HG03097 (cell line): ENCODE data around the gene CATSPER4.
A peak's percentile ranks its signal among the peaks of the same experiment; 100 is the strongest.
"Not testable (repeated sequence)": the region's sequence is repeated elsewhere in the genome, so short reads cannot be mapped to it uniquely, and the experiment has no call there.

Experiments
- ATAC-seq: cut with Tn5 transposase; IDR thresholded peaks from one replicate; pipeline ENCODE4 v1.9.1; 2021; ENCODE audit not compliant: unreplicated experiment, low FRiP score

The CATSPER4 gene

DNA sequence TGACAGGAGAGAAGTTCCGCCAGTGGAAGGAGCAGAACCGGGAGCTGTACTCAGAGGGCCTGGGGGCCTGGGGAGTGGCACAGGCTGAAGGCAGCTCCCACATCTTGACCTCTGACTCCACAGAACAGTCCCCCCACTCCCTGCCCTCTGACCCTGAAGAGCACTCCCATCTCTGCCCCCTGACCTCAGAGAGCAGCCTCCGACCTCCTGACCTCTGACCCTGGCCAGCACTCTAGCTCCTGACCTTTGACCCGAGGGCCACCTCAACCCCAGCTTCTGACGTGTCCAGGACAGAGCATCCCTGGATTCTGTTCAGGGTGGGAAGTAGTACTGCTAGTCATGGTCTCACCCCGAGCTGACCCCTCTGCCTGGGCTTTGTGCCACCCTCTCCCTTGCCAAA lies 1.1 kb upstream of the CATSPER4 start:
- no peak for ATAC-seq

DNA sequence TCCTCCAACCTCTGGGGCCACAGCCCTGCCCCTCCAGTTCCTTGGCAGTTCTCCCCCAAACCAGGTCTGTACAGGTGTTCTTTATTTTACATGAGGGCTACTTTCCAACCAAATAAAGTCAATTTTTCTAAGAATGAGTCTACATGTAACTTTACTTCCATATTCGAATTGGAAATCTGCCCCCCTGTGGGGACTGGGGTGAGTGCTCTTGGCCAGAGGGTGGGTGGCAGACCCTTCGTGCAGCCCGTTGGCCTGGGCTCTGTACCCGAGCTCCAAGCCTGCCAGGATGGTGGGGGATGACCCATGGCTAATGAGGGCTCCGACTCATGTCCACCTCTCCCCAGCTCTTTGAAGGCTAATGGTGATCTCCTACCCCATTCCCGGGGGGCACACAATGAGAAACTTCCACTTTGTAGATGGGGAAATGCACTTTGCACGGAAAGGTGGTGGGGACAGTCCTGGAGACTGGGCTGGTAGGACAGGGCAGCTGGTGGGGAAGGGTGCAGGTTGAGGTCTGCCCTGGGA lies 589 bp upstream of the CATSPER4 start:
- ATAC-seq = no peak

DNA sequence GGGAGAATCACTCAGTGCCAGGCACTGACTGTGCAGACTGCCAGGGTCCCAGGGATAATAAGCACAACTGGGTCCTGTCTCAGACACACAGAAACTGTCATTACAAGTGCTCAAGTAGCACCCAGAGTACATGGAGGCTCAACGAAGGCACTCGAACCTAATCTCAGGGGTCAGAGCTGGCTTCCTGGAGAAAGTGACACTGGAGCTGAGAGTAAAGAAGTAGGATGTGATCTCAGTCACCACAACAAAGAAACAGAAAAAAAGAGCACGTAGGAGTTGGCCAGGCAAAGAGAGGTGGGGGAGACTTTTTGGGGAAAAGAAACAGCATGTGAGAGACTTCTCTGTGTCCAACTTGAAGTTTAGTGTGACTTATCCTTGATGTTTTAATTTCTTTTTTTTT lies 1.3 kb downstream of the CATSPER4 start:
- no peak for ATAC-seq

DNA sequence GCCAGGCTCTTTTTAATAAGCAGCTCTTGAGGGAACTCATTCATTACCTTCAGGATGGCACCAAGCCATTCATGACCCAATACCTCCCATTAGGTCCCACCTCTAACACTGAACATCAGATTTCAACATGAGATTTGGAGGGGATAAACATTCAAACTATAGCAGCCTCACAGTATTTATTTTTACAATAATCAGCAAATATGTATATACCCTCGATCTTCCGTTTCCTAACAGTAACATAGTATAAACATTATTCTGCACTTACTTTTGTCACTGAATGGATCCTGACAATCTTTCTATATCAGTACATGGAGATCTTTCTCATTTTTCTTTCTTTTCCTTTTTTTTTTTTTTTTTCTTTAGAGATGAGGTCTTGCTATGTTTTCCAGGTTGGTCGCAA lies 5.4 kb downstream of the CATSPER4 start:
- ATAC-seq = no peak

DNA sequence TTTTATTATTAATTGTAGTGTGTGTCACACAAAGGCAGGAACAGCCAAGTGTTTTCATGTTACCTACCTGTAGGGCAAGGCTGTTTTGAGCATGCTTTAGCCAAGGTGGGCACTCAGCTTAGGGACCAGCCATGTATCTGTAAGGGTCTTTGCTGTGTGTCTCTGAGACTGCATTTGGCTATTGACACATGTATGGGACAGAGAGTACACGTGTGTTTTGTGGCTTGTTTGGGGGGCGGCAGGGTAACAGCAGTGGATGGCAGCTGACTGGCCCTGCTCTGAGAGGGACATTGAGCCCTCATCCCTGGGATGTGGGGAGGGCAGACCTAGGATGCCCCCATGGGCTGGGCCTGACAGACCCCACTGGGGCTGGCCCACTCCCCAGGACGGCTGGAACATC lies 6.9 kb downstream of the CATSPER4 start:
- ATAC-seq = no peak

DNA sequence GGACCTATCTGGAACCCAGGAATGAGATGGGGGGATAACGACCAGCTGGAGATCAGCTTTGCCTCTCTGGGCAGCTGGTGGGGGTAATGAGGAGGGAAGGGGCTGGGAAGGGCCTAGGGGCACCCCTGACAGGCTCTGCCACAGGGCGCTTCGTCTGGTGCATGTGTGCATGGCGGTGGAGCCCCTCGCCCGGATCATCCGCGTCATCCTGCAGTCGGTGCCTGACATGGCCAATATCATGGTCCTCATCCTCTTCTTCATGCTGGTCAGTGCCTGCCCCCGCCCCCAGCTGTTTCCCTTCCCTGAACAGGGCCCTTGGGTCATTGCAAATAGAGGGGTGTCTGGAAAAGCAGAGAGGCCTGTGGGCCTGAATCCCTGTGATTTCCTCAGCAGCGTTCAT lies 7.4 kb downstream of the CATSPER4 start:
- no peak for ATAC-seq

DNA sequence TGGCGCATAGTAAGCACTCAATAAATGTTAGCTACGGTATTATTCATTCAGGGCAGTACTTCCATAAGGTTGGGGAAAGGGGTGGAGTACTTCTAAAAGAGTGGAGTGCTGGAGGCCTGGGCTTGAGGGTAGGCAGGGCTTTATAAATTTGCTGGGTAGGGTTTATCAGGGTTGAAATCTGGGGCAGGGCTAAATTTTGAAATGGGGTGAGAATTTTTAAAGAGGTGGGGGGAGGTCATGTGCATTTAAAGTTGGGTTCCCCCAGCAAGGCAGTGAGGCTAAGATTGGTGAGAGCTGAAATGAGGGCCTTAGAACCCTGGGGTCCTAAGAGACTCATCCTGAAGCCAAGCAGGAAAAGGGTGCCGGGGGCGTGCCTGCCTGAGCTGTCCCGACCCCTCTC lies 10.0 kb downstream of the CATSPER4 start:
- no peak for ATAC-seq

DNA sequence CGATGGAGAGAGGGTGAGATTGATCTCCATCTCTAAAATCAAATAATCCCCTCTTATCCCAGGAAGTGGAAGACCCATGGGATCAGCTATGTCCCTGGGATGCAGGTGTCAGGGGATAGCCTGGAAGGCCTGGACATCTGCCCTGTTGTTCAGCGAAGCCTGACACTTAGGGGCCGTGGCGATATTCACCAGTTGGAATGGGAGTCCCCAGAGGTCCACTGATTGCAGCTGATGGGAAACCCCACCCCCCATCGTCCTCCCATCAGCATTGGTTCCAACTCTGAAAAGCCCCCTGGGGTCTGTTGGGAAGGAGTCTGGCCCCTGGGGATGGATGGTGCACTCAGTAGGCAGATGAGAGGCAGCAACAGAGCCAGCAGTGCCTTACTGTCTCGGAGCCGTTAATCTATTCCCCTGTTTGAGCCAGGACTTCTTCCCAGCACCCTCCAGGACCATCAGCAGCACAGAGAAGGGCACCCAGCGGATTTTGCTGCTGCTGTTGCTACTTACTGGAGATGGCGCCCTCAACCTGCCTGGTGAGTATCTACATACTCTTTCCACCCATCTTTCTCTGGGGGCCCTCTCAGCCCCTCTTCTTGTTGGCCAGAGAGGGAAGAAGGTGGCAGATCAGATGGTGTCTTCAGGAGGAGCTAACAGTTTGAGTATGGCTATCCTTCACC lies 13.4 kb downstream of the CATSPER4 start:
- no peak for ATAC-seq

DNA sequence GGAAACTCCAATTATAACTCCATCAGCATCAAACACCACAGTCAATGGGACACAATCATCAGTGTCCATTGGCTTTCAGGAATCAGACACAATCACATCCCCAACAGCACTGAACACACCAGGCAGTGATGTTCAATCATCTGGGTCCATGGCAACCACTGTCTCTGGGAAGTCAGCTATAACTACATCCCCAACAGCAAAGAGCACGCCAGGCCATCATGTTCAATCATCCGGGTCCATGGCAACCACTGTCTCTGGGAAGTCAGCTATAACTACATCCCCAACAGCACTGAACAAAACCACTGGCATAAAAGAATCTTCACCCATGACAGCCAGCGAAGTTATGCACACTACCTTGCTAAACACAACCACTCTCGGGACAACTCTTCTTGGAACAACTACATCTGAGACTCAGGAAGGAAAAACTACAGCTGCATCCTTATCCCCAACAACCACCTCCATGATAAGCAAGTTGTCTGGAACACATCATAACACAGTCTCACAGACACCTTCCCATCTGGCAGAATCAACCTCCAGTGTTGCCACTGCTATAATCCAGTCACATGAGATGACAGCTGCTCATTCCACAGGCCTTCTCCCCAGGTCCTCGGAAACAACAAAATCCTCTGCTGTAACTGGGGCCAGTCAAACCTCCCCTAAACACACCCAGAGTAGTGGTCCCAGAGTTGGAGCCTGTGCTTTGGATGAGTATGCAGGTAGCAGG lies 19.9 kb downstream of the CATSPER4 start:
- ATAC-seq = no peak

DNA sequence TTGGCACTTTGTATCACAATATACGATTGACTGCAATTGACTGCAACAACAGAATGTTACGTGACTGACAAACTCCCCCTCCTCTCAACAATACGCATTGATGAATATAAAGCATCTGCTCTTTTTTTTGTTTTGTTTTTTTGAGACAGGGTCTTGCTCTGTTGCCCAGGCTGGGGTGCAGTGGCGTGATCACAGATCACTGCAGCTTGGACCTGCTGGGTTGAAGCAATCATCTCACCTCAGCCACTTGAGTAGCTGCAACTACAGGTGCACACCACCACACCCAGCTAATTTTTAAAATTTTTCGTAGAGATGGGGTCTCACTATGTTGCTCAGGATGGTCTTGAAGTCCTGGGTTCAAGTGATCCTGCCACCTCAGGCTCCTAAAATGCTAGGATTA lies 22.3 kb downstream of the CATSPER4 start:
- ATAC-seq = no peak

DNA sequence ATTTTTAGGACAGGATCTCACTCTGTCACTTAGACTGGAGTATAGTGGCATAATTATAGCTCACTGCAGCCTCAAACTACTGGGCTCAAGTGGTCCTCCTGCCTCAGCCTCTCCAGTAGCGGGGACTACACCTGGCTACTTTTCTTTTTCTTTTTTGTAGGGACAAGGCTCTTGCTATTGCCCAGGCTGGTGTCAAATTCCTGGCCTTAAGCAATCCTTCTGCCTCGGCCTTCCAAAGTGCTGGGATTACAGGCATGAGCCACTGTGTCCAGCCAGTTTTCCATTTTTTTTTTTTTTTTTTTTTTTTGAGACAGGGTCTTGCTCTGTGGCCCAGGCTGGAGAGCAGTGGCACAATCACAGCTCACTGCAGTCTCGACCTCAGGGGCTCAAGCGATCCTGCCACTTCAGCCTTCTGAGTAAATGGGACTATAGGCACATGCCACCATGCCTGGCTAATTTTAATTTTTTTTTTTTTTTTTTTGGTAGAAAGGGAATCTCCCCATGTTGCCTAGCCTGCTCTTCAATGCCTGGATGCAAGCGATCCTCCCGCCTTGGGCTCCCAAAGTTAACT lies 23.0 kb downstream of the CATSPER4 start:
- no peak for ATAC-seq

DNA sequence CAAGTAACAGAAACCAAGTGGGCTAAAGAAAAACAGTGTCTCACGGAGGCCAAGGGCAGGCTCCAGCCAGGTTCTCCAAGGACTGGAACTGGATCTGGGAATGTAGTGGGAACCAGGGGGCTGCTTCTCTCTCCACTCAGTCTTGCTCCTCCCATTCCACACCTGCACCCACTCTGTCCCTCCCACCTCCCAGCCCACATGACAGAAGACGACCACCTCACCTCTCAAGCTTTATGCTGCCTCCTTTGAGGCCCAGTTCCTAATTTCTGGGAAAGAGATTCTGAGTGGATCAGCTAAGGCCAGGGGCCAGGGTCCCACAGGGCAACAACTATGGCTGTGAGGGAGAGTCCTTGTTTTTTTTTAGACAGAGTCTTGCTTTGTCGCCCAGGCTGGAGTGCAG lies 24.8 kb downstream of the CATSPER4 start:
- ATAC-seq = no peak

DNA sequence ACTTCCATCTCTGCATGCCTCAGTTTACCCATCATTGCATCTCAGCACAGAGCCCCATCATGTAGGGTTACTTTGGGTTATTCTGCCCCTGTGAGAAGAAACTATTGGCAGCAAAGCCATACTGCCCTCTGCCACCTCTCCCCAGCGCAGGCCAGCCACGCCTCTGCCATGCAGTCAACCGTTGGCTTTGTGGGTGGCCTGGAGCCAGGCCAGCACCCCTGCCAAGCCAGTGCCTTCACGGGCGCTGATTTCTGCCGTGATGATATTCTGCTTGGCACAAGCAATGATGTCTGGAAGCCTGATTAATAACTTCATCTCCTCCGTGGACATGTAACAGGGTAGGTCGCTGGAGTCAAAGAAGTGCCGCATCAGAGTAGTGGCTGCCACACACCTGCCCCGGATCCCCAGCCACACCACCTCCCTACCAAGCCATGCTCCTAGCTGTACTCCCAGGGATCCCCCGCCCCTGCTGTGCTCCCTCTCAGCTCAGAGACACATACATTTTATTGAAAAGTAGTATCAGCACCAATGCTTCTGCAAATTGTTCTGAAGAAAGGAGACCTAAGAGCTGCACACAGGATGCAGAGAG lies 28.6 kb downstream of the CATSPER4 start:
- ATAC-seq = no peak

DNA sequence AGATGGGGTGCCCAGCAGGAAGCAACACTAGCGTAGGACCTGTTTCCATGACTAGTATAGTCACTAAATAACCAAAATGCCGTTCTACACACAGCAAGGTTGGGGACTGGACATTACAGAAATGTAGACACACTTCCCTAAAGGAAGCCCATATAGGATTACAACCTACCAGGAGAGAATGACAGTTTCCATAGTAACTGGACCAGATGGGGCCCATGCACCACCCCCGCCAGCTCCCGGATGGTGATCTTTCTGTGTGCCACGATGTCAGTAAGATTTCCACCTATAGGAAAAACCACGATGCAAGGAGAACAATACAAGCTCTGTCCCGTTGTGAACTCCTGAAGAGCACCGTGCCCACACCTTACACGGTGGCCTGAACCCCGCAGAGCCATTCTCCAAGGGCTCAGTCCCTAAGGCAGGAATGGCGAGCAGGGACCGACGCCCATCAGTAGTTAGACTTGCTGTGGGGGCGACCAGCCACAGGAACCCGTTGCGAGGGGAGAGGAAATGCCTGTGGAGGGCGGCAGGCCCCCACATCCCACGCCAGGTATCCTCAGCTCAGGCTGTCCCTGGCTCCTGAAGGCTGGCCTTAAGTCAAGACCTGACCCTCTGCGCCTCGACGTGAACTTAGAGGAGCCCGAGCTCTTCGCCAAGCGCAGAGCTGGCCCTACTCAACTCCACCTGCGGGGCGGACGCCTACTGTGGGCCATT lies 30.0 kb downstream of the CATSPER4 start:
- ATAC-seq = no peak

DNA sequence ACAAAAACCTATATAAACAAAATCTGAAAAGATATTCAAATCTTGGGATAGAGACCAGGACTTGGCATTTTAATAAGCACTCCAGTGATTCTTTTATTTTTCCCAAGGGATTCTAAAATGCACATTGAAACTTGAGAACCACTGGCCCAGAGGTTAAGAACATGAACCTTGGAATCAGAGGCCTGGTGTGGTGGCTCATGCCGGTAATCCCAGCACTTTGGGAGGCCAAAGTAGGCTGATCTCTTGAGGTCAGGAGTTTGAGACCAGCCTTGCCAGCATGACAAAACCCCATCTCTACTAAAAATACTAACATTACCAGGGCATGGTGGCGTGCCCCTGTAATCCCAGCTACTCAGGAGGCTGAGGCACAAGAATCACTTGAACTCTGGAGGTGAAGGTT lies 30.7 kb downstream of the CATSPER4 start:
- ATAC-seq = no peak

DNA sequence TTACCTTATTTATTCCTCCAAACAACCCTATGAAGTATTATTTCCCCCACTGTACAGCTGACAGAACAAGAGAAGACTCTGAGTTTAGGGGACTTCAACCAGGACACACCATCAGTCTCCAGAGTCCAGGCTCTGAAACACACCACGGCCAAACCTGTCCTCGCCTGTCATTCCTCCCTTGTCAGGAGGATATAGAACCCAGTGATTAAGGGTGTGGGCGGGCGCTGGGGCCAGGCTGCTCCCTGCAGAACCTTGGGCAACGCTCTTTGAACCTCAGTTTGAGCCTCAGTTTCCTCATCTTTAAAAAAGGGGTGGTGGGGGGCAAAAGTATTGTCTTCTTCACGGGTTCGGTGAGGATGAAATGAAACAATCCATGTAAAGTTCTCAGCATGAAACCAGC lies 34.2 kb downstream of the CATSPER4 start:
- no peak for ATAC-seq

DNA sequence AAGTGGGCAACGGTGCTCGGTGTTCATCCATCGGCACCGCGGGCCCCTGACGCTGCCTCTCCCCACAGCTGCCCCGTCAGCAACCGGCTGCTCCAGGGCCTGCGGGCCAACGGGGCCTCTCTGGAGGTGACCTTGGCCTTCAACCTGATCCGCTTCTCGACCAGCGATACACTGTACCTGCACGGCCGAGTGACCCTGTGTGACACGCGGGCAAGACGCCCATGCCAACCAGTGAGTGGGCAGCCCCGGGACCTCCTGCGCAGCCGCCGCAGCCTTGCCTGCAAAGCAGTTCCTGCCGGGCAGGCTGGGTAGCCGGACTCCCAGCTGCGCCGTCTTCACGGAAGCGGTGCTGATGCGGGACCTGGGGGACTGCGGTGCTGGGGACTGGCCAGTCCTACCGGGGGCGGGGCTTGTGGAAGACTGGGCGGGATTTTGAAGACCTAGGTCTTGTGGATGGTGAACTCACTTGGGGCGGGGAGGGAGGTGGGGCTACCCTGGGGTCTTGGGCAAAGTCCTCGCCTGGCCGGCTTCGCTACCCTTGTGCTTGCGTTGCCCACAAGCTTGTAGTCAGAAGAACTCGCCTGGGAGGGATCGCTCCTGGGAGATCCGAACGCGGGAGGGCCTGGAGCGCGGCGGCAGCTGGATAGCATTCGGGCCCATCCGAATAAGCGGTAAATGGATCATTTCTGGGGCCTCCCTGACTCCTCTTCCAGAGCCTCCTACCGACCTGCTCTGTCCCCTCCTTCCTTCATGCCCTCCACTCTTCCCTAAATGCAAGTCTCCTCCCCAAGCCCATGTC lies 34.8 kb downstream of the CATSPER4 start:
- ATAC-seq = no peak

DNA sequence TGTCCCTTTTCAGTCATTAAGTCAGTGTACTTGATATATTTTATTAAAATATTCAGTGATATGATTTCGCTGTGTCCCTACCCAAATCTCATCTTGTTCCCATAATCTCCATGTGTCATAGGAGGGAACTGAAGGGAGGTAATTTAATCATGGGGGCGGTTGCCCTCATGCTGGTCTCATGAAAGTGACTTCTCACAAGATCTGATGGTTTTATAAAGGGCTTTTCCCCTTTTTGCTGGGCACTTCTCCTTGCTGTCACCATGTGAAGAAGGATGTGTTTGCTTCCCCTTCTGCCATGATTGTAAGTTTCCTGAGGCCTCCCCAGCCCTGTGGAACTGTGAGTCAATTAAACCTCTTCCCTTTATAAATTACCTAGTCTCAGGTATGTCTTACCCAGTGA lies 40.3 kb downstream of the CATSPER4 start:
- not testable (repeated sequence) for ATAC-seq

DNA sequence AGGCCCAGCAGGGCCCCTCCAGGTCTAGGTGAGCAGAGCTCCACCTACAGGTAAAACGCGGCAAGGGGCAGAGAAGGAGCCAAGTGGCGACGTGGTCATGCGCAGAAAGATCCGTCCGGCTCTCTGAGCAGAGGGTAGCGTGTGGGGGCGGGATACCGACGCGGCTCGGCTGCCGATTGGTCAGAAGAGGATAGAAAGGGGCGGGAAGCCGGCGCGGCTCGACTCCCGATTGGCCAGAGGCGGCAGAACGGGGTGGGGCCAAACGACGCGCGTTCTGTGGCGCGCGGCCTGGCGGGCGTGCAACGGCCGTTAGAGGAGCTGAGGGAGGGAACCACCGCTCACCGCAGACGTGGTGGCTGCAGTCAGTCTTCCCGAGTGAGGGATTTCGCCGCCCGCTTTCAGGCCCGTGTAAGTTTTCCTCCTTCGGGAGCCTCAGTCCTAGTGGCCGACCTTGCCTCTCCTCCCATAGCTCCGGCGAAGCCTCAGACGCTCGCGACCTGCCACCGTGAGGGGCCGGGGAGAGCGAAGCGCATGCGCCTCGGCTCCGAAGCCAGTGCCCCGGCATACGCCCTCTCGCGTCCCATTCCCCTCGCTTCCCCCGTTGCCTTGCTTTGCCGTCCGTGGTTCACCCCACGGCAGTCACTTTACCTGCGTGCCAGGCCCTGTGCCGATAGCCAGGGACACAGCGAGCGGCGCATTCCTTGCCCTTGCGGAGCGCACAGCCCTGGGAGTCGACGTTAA lies 43.7 kb downstream of the CATSPER4 start, which contains the start of gene CEP85:
Gene CEP85, plus strand, starts transcription at position 298 of the 741 bp plus-strand sequence. CDS start 5,584 bp downstream, outside the sequence.
- peak; percentile 94 for ATAC-seq
